Posterior cingulate gyrus (tissue), 11 donors: ENCODE data around the gene PRAME.
"Not testable (repeated sequence)": the region's sequence is repeated elsewhere in the genome, so short reads cannot be mapped to it uniquely, and the experiment has no call there.

Experiments
- DNase-seq, 10 donors: peaks; one replicate each; pipeline versions ENCODE4 v3.0.0 to v3.0.0-alpha.2; 2020 to 2021; ENCODE audit warnings: mixed read lengths in 3 of 10
- intact Hi-C: fragments of 100-400 bp; cut with DNase I; formaldehyde crosslinking; loops from one replicate; pipeline ENCODE4 v1.15.1; 2023

The PRAME gene

GRCh38 chr22:22553141-22553540 is 5.9 kb downstream of the PRAME start:
- DNase-seq: no peak
- intact Hi-C loops: no loop called here

GRCh38 chr22:22552630-22553029 is 6.4 kb downstream of the PRAME start:
- intact Hi-C loops: no loop called here
- DNase-seq: no peak

- no peak for DNase-seq
- intact Hi-C loops: no loop called here
These were observed 8.2 kb downstream of the PRAME start for GRCh38 chr22:22550789-22551434.

GRCh38 chr22:22548910-22549309 is 10.2 kb downstream of the PRAME start:
- DNase-seq: no peak
- intact Hi-C loops: no loop called here

GRCh38 chr22:22548317-22548716 is 10.7 kb downstream of the PRAME start:
- intact Hi-C loops: no loop called here

DNA sequence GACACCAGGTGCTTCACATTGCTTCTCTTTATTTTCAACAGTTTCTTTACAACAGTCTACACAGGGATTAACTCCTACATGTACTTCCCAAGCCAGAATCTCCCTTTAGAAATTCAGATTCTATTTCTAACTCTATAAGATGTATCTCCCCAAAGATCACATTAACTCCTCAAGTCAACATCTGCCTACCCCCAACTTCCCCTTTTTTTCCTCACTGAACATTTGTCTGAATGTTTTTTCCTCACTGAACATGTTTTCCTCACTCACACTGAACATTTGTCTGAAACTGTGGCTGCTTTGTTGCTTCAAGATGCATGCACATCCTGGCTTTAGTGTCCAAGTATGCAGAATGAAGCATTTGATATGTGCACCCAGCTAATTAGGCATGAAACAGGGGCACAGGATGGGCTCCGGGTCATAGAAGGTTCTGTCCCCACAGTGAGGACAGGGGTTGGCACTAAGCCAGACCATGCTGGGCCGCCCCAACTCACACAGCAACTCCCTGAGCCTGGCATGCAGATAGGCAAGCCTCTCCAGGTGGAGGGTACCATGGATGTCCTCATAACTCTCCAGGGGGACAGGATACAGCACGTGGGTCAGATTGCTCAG is 11.3 kb downstream of the PRAME start:
- DNase-seq: no peak
- intact Hi-C loops: no loop called here

More at GRCh38 chr22:22548317-22548716, 10.7 kb downstream of the PRAME start:
- DNase-seq: no peak

DNA sequence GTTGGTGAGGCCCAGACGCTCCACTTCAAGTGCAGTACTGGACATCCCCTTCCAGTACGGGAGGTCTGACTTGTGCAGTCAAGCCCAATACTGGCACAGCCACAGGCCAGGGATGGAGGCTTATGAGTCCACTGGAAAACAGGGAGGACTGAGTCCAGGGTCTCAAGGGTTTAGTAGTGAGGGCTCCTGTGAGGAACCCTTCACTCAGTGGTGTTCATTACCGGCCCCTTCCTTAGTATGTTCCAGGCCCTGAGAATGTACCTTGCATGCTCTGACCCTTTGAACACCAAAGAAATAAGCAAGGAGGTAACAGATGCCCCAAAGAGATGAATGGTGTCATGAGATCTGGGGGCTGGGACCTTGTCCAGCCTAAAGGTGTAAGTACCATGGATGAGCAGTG is 11.8 kb downstream of the PRAME start:
- no peak for DNase-seq
- intact Hi-C loops: no loop called here

DNA sequence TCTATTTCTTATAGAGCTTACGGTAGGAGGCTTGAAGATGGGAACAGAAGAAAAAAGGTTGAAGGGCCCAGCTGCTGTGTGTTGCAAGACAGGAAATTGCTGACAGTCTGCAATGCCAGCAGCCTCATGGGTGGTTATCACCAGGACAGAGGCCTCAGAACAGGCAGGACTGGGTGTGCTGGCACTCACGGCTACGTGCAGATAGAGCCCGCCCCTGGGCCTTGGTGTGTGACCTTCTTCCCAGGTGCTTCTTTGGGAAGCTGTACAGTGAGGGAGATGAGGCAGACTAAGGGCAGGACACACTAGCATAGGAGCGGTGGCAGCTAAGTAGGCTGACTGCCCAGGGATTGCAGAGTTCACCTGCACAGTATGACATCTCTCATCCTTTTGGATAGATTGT is 12.6 kb downstream of the PRAME start:
- intact Hi-C loops: no loop called here
- DNase-seq: peak in 1 of 10 donors; percentile 11

GRCh38 chr22:22545084-22545483 is 14.0 kb downstream of the PRAME start:
- intact Hi-C loops: no loop called here
- DNase-seq: no peak

DNA sequence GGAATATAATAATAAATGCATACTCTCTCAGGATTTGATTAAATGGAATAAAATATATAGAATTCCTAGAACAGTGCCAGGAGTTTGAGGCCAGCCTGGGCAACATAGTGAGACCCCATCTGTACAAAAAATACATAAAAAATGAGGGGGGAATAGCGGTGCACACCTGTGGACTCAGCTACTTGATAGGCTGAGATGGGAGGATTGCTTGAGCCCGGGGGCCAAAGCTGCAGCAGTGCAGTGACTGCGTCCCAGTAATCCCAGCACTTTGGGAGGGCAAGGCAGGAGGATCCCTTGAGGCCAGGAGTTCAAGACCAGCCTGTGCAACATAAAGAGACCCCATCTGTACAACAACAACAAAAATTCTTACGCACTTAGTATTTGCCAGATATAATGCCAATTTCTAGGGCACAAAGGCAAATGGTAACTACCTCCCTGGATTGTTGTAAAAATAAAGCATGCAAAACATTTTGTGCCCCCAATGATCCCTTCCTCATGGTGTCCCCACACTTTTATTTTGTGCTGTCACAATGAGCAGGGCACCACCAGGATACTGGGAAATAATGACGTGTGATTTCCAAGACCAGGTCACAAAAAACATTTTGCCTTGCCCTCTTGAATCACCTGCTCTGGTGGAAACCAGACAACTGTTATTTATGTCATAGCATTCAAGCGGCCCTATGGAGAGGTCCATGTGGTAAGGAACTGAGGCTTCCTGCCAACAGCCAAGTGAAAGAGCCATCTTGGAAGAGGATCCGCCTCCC is 20.7 kb downstream of the PRAME start:
- intact Hi-C loops: no loop called here
- no peak for DNase-seq

DNA sequence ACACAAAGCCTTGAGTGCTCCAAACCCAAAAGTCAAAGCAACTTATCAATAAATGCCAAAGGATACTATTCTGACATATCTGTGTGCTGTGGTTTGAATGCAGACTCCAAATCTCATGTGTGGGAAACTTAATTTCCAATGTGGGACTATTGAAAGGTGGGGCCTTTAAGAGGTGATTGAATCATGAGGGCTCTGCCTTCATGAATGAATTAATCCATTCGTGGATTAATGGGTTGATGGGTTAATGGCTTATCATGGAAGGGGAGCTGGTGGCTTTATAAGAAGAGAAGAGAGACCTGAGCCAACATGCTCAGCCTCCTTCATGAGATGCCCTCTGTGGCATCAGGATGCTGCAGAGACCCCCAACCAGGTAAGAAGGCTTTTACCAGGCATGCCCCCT is 22.1 kb downstream of the PRAME start:
- intact Hi-C loops: no loop called here
- DNase-seq: no peak

DNA sequence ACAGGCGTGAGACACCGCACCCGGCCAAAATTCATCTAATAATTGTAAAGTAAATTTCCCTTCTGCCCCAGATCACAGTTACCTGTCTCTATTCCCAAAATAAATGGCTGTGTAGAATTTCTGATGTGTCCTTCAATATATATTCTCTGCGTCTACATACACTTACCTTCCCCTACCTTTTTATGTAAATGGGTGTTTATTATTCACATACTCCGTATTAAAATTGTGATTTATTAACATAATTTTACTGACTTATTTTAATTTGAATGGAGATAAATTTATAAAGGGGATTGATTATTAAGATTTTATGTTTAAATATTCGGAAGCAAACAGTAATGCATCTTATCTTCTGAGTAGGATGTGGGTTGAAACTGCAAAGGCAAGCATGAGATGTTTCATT is 22.6 kb downstream of the PRAME start:
- no peak for DNase-seq
- intact Hi-C loops: no loop called here

DNA sequence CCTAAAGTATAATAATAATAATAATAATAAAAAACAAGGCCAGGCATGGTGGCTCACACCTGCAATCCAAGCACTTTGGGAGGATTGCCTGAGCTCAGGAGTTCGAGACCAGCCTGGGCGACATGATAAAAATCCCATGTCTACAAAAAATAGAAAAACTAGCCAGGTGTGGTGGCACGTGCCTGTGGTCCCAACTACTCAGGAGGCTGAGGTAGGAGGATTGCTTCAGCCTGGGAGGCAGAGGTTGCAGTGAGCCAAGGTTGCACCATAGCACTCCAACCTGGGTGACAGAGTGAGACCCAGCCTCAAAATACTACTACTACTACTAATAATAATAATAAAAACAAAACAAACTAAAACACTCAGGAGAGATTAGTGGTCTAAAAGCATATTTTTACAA is 23.4 kb downstream of the PRAME start:
- intact Hi-C loops: no loop called here
- no peak for DNase-seq

GRCh38 chr22:22534604-22535415 is 24.3 kb downstream of the PRAME start:
- no peak for DNase-seq
- intact Hi-C loops: no loop called here

- no peak for DNase-seq
- intact Hi-C loops: no loop called here
These were observed 25.2 kb downstream of the PRAME start for GRCh38 chr22:22533863-22534262.

DNA sequence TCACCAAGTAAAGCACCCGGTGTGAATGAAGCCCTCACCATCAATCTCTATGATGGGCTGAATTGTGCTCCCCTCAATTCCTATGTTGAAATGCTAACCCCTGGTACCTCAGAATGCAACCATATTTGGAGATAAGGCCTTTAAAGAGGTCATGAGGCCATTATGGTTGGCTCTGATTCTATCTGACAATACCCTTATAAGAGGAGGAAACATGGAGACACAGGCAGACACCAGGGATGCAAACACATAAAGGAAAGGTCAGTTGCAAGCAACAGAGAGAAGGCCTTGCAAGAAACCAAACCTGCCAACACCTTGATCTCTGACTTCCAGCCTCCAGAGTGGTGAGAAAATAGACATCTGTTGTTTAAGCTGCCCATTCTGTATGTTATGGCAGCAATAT is 25.6 kb downstream of the PRAME start:
- intact Hi-C loops: no loop called here

DNA sequence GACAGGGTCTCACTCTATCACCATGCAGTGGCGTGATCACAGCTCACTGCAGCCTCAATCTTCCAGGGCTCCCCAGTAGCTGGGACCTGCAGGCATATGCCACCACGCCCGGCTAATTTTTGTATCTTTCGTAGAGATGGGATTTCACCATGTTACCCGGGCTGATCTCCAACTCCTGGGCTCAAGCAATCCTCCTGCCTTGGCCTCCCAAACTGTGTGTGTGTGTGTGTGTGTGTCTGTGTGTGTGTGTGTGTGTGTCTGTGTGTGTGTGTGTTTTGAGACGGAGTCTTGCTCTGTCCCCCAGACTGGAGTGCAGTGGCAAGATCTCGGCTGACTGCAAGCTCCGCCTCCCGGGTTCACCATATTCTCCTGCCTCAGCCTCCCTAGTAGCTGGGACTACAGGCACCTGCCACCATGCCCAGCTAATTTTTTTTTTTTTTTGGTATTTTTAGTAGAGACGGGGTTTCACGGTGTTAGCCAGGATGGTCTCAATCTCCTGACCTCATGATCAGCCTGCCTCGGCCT is 26.5 kb downstream of the PRAME start:
- DNase-seq, intact Hi-C loops: not testable (repeated sequence)

More for the DNA sequence above, 25.6 kb downstream of the PRAME start:
- no peak for DNase-seq

DNA sequence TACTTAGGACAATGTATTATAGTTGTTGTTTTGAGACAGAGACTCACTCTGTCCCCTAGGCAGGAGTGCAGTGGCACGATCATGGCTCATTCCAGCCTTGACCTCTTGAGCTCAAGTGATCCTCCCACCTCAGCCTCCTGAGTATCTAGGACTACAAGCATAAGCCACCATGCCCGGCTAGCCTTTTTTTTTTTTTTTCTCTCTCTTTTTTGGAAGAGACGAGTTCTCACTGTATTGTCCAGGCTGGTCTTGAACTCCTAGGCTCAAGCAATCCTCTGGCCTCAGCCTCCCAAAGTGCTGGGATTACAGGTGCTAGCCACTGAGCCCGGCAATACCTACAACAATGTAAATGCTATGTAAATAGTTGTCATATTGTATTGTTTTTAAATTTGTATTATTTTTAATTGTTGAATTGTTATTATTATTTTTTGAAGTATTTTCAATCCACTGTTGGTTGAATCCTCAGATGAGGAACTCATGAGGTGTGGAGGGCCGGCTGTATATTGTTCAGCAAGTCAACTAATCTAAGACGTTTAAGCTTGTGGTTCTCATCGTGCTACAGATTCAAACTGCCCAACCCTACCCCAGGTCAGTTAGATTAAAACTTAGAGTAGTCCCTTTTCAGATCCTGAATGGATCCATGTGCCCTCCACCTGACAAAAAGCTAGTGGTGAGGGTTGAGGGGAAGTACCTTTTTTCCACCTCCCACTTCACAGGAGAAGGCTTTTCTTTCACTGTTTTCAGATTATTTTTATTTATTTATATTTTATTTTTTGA is 27.1 kb downstream of the PRAME start:
- no peak for DNase-seq
- intact Hi-C loops: no loop called here

DNA sequence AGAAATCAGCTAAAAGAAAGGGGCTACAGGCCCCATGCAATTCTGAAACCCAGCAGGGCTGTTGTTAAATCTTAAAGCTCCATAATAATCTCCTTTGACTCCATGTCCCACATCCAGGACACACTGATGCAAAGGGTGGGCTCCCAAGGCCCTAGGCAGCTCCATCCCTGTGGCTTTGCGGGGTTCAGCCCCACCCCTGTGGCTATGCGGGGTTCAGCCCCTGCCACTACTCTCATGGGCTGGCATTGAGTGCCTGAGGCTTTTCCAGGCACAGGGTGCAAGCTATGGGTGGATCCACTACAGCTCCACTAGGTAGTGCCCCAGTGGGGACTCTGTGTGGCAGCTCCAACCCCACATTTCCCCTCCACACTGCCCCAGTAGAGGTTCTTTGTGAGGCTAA is 30.3 kb downstream of the PRAME start:
- DNase-seq: no peak
- intact Hi-C loops: no loop called here

DNA sequence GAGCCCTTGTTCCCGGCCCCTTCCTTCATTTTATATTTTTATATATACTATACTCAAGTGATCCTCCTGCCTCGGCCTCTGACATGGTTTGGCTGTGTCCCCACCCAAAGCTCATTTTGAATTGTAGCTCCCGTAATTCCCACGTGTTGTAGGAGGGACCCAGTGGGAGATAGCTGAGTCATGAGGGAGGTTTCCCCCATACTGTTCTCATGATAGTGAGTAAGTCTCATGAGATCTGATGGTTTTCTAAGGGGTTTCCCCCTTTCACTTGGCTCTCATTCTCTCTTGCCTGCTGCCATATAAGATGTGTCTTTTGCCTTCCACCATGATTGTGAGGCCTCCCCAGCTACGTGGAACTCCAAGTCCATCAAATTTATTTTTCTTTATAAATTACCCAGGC is 31.8 kb downstream of the PRAME start:
- intact Hi-C loops: no loop called here
- no peak for DNase-seq
